Hepatocyte (in vitro differentiated cells): ENCODE data around the gene CORO7. TPM values are rescaled to one million over a fixed set of nuclear protein-coding genes. Genes with fewer than 3 reads are reported as not detected.
"Not testable (repeated sequence)": the region's sequence is repeated elsewhere in the genome, so short reads cannot be mapped to it uniquely, and the experiment has no call there.

ENCODE experiments used
- DNase-seq: peaks from one replicate; pipeline ENCODE4 v3.0.0-alpha.2; 2016; ENCODE audit warnings: low spot score
- H2AFZ ChIP-seq: fragments of 200-600 bp; sonication (generic); 2 replicates; pipeline ENCODE4 v1.6.0; 2016; ENCODE audit warnings: antibody characterized with exemption, mild to moderate bottlenecking
- H3K27ac ChIP-seq: fragments of 200-600 bp; sonication (generic); 2 replicates; pipeline ENCODE4 v1.5.1; 2016; ENCODE audit warnings: mild to moderate bottlenecking
- H3K27me3 ChIP-seq: fragments of 200-600 bp; sonication (generic); 2 replicates; pipeline ENCODE4 v1.6.1; 2016
- H3K36me3 ChIP-seq: fragments of 200-600 bp; sonication (generic); replicated peaks from 2 replicates; pipeline ENCODE4 v1.5.1; 2016; ENCODE audit warnings: low read depth; ENCODE audit not compliant: insufficient read depth
- H3K4me1 ChIP-seq: fragments of 200-600 bp; sonication (generic); 2 replicates; pipeline ENCODE4 v1.5.1; 2016; ENCODE audit warnings: mild to moderate bottlenecking, moderate library complexity; ENCODE audit not compliant: insufficient read depth
- H3K4me2 ChIP-seq: fragments of 200-600 bp; sonication (generic); 2 replicates; pipeline ENCODE4 v1.6.0; 2016
- H3K4me3 ChIP-seq: fragments of 200-600 bp; sonication (generic); 2 replicates; pipeline ENCODE4 v1.5.1; 2016; ENCODE audit warnings: mild to moderate bottlenecking
- H3K79me2 ChIP-seq: fragments of 200-600 bp; sonication (generic); 2 replicates; pipeline ENCODE4 v1.6.0; 2017; ENCODE audit warnings: mild to moderate bottlenecking
- H3K9me2 ChIP-seq: fragments of 200-600 bp; sonication (generic); replicated peaks from 2 replicates; pipeline ENCODE4 v1.6.0; 2017; ENCODE audit warnings: mild to moderate bottlenecking; ENCODE audit not compliant: insufficient read depth
- H3K9me3 ChIP-seq: fragments of 200-600 bp; sonication (generic); 2 replicates; pipeline ENCODE4 v1.5.1; 2016; ENCODE audit warnings: low read depth, mild to moderate bottlenecking
- H4K20me1 ChIP-seq: fragments of 200-600 bp; sonication (generic); 2 replicates; pipeline ENCODE4 v1.6.0; 2016; ENCODE audit warnings: mild to moderate bottlenecking; ENCODE audit not compliant: insufficient read depth, poor library complexity, severe bottlenecking
- EZH2 ChIP-seq: fragments of 200-600 bp; sonication (generic); IDR thresholded peaks from 2 replicates; pipeline ENCODE4 v1.6.1; 2016; ENCODE audit warnings: antibody characterized with exemption, mild to moderate bottlenecking, borderline replicate concordance
- EZH2phosphoT487 ChIP-seq: fragments of 200-600 bp; sonication (generic); IDR thresholded peaks from one replicate; pipeline ENCODE4 v1.6.1; 2018; ENCODE audit warnings: antibody characterized with exemption, mild to moderate bottlenecking, low read depth, moderate library complexity; ENCODE audit not compliant: unreplicated experiment, severe bottlenecking
- WGBS: methylation state at CpG from one replicate; pipeline ENCODE4 v1.1.6; 2016; ENCODE audit warnings: low lambda C conversion rate; ENCODE audit errors: missing lambda C conversion rate; 5-methylcytosine and 5-hydroxymethylcytosine counted together
- polyA plus RNA-seq: library from polyadenylated mRNA; unstranded; fragments of >200 nt; fragmentation: Nextera tagmentation; extraction: Ambion mirVana; gene quantifications from 2 replicates; pipeline ENCODE4 v1.2.1, GENCODE V29; 2016
- total RNA-seq: library from RNA; depleted of rRNA; stranded (reverse); fragments of >200 nt; gene quantifications from 2 replicates; pipeline ENCODE4 v1.2.3, GENCODE V29; 2014
- TF ChIP-seq, protein P1 (sequence below): fragments of 200-600 bp; sonication (generic); IDR thresholded peaks from 2 replicates; pipeline ENCODE4 v1.5.1; 2016; ENCODE audit warnings: antibody characterized with exemption, mild to moderate bottlenecking; ENCODE audit not compliant: poor library complexity

CORO7 gene
- total and polyA plus RNA-seq, 2 experiments from 2014 or later: 18.2 to 33.3 TPM

- Histone ChIP-seq H4K20me1 (no peaks in the 10 kb centered on the region), H3K4me2 (no peak overlapping the region), H3K36me3 (no peaks in the 10 kb centered on the region), H3K27me3 (no peaks in the 10 kb centered on the region), H3K4me3 (no peak overlapping the region), H3K79me2 (no peaks in the 10 kb centered on the region), H3K9me2 (no peaks in the 10 kb centered on the region), H3K27ac (no peak overlapping the region), H2AFZ (no peak overlapping the region), H3K9me3 (no peaks in the 10 kb centered on the region), H3K4me1 (no peaks in the 10 kb centered on the region)
- no peak for DNase-seq
- TF ChIP-seq EZH2: no peak
- TF ChIP-seq, protein P1, sequence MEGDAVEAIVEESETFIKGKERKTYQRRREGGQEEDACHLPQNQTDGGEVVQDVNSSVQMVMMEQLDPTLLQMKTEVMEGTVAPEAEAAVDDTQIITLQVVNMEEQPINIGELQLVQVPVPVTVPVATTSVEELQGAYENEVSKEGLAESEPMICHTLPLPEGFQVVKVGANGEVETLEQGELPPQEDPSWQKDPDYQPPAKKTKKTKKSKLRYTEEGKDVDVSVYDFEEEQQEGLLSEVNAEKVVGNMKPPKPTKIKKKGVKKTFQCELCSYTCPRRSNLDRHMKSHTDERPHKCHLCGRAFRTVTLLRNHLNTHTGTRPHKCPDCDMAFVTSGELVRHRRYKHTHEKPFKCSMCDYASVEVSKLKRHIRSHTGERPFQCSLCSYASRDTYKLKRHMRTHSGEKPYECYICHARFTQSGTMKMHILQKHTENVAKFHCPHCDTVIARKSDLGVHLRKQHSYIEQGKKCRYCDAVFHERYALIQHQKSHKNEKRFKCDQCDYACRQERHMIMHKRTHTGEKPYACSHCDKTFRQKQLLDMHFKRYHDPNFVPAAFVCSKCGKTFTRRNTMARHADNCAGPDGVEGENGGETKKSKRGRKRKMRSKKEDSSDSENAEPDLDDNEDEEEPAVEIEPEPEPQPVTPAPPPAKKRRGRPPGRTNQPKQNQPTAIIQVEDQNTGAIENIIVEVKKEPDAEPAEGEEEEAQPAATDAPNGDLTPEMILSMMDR: no peak
- TF ChIP-seq EZH2phosphoT487: no peak
- WGBS: 95% methylated on average over 12 of the region's 12 CpGs
Observed at GRCh38 chr16:4401094-4401501, 15.3 kb downstream of the CORO7 start.

DNA sequence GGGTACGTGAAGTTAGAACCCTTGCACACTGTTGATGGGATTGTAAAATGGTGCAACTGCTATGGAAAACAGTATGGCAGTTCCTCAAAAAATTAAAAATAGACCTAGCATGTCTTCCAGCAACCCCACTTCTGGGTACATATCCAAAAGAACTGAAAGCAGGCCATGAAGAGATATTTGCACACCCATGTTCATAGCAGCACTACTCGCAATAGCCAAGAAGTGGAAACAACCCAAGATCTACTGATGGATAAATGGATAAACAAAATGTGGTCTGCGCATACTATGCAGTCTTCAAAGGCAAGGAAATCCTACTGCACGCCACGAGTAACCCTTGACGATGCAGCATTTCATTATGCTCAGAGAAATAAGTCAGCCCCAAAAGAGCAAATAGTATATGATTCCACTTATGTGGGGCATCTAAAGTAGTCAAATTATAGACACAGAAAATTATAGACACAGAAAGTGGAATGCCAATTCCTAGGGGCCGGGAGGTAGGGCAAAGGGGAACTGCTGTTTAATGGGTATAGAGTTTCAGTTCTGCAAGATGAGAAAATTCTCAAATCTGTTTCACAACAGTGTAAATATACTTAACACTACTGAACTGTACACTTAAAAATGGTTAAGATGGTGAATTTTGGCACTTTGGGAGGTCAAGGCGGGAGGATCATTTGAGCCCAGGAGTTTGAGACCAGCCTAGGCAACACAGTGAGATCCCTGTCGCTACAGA lies 17.2 kb downstream of the CORO7 start:
- H3K4me2 ChIP-seq: no peak overlapping the region
- no peak overlapping the region for H2AFZ ChIP-seq
- no peaks in the 10 kb centered on the region for H3K79me2 ChIP-seq
- DNase-seq: no peak
- H3K27me3 ChIP-seq: no peaks in the 10 kb centered on the region
- H4K20me1 ChIP-seq: no peaks in the 10 kb centered on the region
- TF ChIP-seq EZH2phosphoT487 (no peak), EZH2 (no peak)
- TF ChIP-seq, protein P1: no peak
- no peak overlapping the region for H3K4me3 ChIP-seq
- 95% methylated on average over 9 of the region's 9 CpGs for WGBS
- no peak overlapping the region for H3K27ac ChIP-seq
- no peaks in the 10 kb centered on the region for H3K9me2 ChIP-seq
- H3K36me3 ChIP-seq: no peaks in the 10 kb centered on the region
- no peaks in the 10 kb centered on the region for H3K4me1 ChIP-seq
- H3K9me3 ChIP-seq: no peaks in the 10 kb centered on the region

DNA sequence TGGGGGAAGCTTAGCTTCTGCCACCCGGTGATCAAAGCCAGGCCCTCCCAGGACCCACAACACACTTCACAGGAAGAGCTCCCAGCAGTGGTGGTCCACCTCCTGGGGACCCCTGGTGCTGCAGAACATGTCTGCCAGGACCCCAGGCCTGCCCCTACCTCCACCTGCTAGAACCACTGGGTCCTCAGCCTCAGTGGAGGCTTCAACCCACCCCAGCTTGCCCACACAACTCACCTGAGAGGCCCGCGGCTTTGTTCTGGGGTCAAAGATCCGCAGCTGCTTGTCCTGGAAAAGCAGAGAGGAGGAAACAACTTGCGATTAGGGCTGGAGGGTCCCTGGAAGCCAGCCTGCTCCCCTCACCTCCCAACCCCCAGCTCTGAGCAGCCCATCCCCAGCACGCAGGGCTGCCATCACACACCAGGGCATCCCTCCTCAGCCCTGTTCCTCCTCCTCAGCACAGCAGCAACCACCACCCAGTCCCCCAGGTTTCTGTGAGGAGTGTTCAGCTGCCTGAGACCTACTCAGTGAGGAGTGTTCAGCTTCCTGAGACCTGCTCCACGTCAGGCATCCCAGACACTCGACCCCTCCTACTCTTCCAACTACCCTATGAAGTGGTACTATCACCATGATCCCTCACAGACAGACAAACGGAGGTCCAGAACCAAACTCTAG lies 21.2 kb downstream of the CORO7 start:
- Histone ChIP-seq H3K9me2 (no peaks in the 10 kb centered on the region), H3K79me2 (no peaks in the 10 kb centered on the region), H2AFZ (no peak overlapping the region), H3K4me1 (peaks cover 19% of the 10 kb centered on the region), H3K4me3 (no peak overlapping the region), H3K27ac (no peak overlapping the region), H4K20me1 (no peaks in the 10 kb centered on the region), H3K9me3 (no peaks in the 10 kb centered on the region), H3K27me3 (no peaks in the 10 kb centered on the region), H3K36me3 (no peaks in the 10 kb centered on the region), H3K4me2 (no peak overlapping the region)
- 71% methylated on average over 9 of the region's 9 CpGs for WGBS
- TF ChIP-seq, protein P1: no peak
- TF ChIP-seq EZH2 (no peak), EZH2phosphoT487 (no peak)
- DNase-seq: no peak

DNA sequence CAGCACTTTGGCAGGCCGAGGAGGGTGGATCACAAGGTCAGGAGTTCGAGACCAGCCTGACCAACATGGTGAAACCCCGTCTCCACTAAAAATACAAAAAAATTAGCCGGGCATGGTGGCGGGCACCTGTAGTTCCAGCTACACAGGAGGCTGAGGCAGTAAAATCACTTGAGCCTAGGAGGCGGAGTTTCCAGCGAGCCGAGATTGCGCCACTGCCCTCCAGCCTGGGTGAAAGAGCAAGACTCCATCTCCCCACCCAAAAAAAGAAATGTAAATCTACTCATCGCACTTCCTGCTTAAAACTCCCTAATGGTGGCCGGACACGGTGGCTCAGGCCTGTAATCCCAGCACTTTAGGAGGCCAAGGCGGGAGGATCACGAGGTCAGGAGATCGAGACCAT lies 22.5 kb downstream of the CORO7 start:
- not testable (repeated sequence) for H3K36me3 ChIP-seq, H4K20me1 ChIP-seq, H3K9me3 ChIP-seq, H2AFZ ChIP-seq, H3K27me3 ChIP-seq, H3K79me2 ChIP-seq, DNase-seq, H3K4me3 ChIP-seq, H3K9me2 ChIP-seq, H3K4me2 ChIP-seq
- 97% methylated on average over 15 of the region's 15 CpGs for WGBS
- H3K27ac ChIP-seq: peak overlapping the region; percentile 93
- H3K4me1 ChIP-seq: peaks cover 28% of the 10 kb centered on the region
